RWPE2 (cell line): Measurements from ENCODE around the gene ZBTB20.

Experiments
- ATAC-seq: fragments of 200-7000 bp; cut with Tn5 transposase; 3 replicates; pipeline ENCODE4 v1.9.1; 2021; ENCODE audit warnings: low read depth
- DNase-seq: peaks from one replicate; pipeline ENCODE4 v3.0.0-alpha.2; 2020; ENCODE audit warnings: low spot score
- H3K27ac ChIP-seq: fragments of 450-650 bp; 2 replicates; pipeline ENCODE4 v1.5.1; 2017; ENCODE audit warnings: mild to moderate bottlenecking; ENCODE audit not compliant: poor library complexity, severe bottlenecking
- H3K27me3 ChIP-seq: fragments of 250-450 bp; sonication (Bioruptor Pico); 2 replicates; pipeline ENCODE4 v1.5.1; 2021; ENCODE audit warnings: mild to moderate bottlenecking, moderate library complexity; ENCODE audit not compliant: insufficient read depth, poor library complexity, severe bottlenecking
- H3K36me3 ChIP-seq: fragments of 250-450 bp; sonication (Bioruptor Pico); 2 replicates; pipeline ENCODE4 v1.5.1; 2020; ENCODE audit warnings: low read depth, mild to moderate bottlenecking, moderate library complexity
- H3K4me1 ChIP-seq: fragments of 250-450 bp; sonication (Bioruptor Pico); 2 replicates; pipeline ENCODE4 v1.5.1; 2021; ENCODE audit warnings: mild to moderate bottlenecking, moderate library complexity; ENCODE audit not compliant: insufficient read depth, poor library complexity, severe bottlenecking
- H3K4me3 ChIP-seq: fragments of 250-450 bp; sonication (Bioruptor Pico); 2 replicates; pipeline ENCODE4 v1.5.1; 2021; ENCODE audit warnings: mild to moderate bottlenecking, moderate library complexity; ENCODE audit not compliant: severe bottlenecking
- H3K9me3 ChIP-seq: fragments of 250-450 bp; sonication (Bioruptor Pico); 2 replicates; pipeline ENCODE4 v1.5.1; 2021; ENCODE audit warnings: mild to moderate bottlenecking, moderate library complexity; ENCODE audit not compliant: severe bottlenecking
- CTCF ChIP-seq: fragments of 450-650 bp; IDR thresholded peaks from one replicate; pipeline ENCODE4 v1.5.1; 2017; ENCODE audit warnings: mild to moderate bottlenecking, moderate library complexity; ENCODE audit not compliant: poor library complexity, severe bottlenecking

ZBTB20 gene

GRCh38 chr3:114651555-114651954 lies 495.5 kb downstream of the ZBTB20 start:
- no peak for TF ChIP-seq CTCF
- H3K4me1 ChIP-seq: peaks cover 27% of the 10 kb centered on the region

GRCh38 chr3:114650808-114651207 lies 496.3 kb downstream of the ZBTB20 start:
- Histone ChIP-seq H3K27me3 (no peaks in the 10 kb centered on the region), H3K4me3 (no peak overlapping the region), H3K27ac (peak overlapping the region; percentile 78), H3K4me1 (peaks cover 27% of the 10 kb centered on the region), H3K36me3 (no peaks in the 10 kb centered on the region), H3K9me3 (no peaks in the 10 kb centered on the region)
- DNase-seq (no peak), ATAC-seq (peak; percentile 54)
- no peak for TF ChIP-seq CTCF

More at GRCh38 chr3:114651555-114651954, 495.5 kb downstream of the ZBTB20 start:
- Histone ChIP-seq H3K36me3 (no peaks in the 10 kb centered on the region), H3K27me3 (no peaks in the 10 kb centered on the region), H3K9me3 (no peaks in the 10 kb centered on the region), H3K27ac (no peak overlapping the region), H3K4me3 (no peak overlapping the region)
- ATAC-seq (no peak), DNase-seq (no peak)

GRCh38 chr3:114649331-114649730 lies 497.8 kb downstream of the ZBTB20 start:
- Histone ChIP-seq H3K9me3 (no peaks in the 10 kb centered on the region), H3K4me1 (peaks cover 33% of the 10 kb centered on the region), H3K27ac (peak overlapping the region; percentile 78), H3K27me3 (no peaks in the 10 kb centered on the region), H3K4me3 (no peak overlapping the region), H3K36me3 (no peaks in the 10 kb centered on the region)
- ATAC-seq (peak; percentile 96), DNase-seq (no peak)
- TF ChIP-seq CTCF: no peak

GRCh38 chr3:114646526-114646925 lies 500.6 kb downstream of the ZBTB20 start:
- no peaks in the 10 kb centered on the region for H3K9me3 ChIP-seq
- H3K36me3 ChIP-seq: no peaks in the 10 kb centered on the region
- no peak overlapping the region for H3K27ac ChIP-seq
- ATAC-seq (no peak), DNase-seq (no peak)
- TF ChIP-seq CTCF: no peak
- H3K4me3 ChIP-seq: no peak overlapping the region
- peaks cover 33% of the 10 kb centered on the region for H3K4me1 ChIP-seq
- H3K27me3 ChIP-seq: no peaks in the 10 kb centered on the region

GRCh38 chr3:114645392-114645791 lies 501.7 kb downstream of the ZBTB20 start:
- Histone ChIP-seq H3K36me3 (no peaks in the 10 kb centered on the region), H3K4me3 (no peak overlapping the region), H3K4me1 (peaks cover 26% of the 10 kb centered on the region), H3K9me3 (no peaks in the 10 kb centered on the region), H3K27ac (no peak overlapping the region), H3K27me3 (no peaks in the 10 kb centered on the region)
- TF ChIP-seq CTCF: no peak
- ATAC-seq: no peak
- no peak for DNase-seq
